H1 (cell line): ENCODE data around the gene NT5C1B. TPM values are rescaled to one million over a fixed set of nuclear protein-coding genes. Genes with fewer than 3 reads are reported as not detected.

Experiments
- CTCF ChIA-PET: fragments of 300-600 bp; sonication (Branson Sonifier 250); formaldehyde crosslinking; loops from one replicate; lab custom pipeline; 2021; ENCODE audit not compliant: partially characterized antibody; lab: Charles Lee
- POLR2A ChIA-PET: fragments of 300-600 bp; sonication (Branson Sonifier 250); formaldehyde crosslinking; loops from one replicate; lab custom pipeline; 2021; ENCODE audit warnings: inconsistent platforms; ENCODE audit not compliant: partially characterized antibody; lab: Charles Lee
- DNase-seq, 2 experiments: peaks; one replicate each; pipeline versions ENCODE4 v3.0.0 to v3.0.0-alpha.2; 2010 to 2022; ENCODE audit warnings: low spot score in 2 of 2, low read depth in 1 of 2, mixed read lengths in 1 of 2
- FAIRE-seq: peaks from 2 replicates; lab custom pipeline; 2011; peaks lifted over from hg19 to GRCh38; lab: Jason Lieb, UNC
- H2AFZ ChIP-seq: 2 replicates; pipeline ENCODE4 v1.8.1; 2012; ENCODE audit warnings: low read length, inconsistent platforms
- H2AK5ac ChIP-seq: 2 replicates; pipeline ENCODE4 v1.6.1; 2013; ENCODE audit warnings: low read depth, low read length
- H2BK120ac ChIP-seq: replicated peaks from 2 replicates; pipeline ENCODE3; 2013; ENCODE audit warnings: low read depth, low read length, inconsistent platforms
- H2BK12ac ChIP-seq: 2 replicates; pipeline ENCODE4 v1.6.1; 2013; ENCODE audit warnings: low read depth, low read length
- H2BK15ac ChIP-seq: 2 replicates; pipeline ENCODE4 v1.6.1; 2013; ENCODE audit warnings: low read length
- H2BK20ac ChIP-seq: 2 replicates; pipeline ENCODE4 v1.6.1; 2013; ENCODE audit warnings: low read length
- H2BK5ac ChIP-seq: 2 replicates; pipeline ENCODE4 v1.6.1; 2013; ENCODE audit warnings: low read depth, low read length
- H3K14ac ChIP-seq: 2 replicates; pipeline ENCODE4 v1.6.1; 2013; ENCODE audit warnings: inconsistent platforms; ENCODE audit not compliant: insufficient read length
- H3K18ac ChIP-seq: 2 replicates; pipeline ENCODE4 v1.6.1; 2013; ENCODE audit warnings: low read length; ENCODE audit errors: extremely low read depth
- H3K23ac ChIP-seq: 2 replicates; pipeline ENCODE4 v1.6.1; 2013; ENCODE audit warnings: inconsistent platforms; ENCODE audit not compliant: insufficient read length
- H3K23me2 ChIP-seq: 2 replicates; pipeline ENCODE4 v1.6.1; 2013; ENCODE audit warnings: low read depth, low read length
- H3K27ac ChIP-seq: 2 replicates; pipeline ENCODE4 v1.6.1; 2011; ENCODE audit warnings: low read depth, low read length, inconsistent platforms
- H3K27me3 ChIP-seq, 4 experiments: replicated peaks in 1 of 4; 1 replicate in 1 of 4; 2 replicates in 3 of 4; pipeline versions ENCODE4 v1.6.1 to v1.8.1; 2011 to 2013; ENCODE audit warnings: low read length in 3 of 4, mild to moderate bottlenecking in 3 of 4, inconsistent platforms in 2 of 4, mixed read lengths in 2 of 4, moderate library complexity in 1 of 4; ENCODE audit not compliant: control insufficient read depth in 3 of 4, insufficient read depth in 3 of 4; ENCODE audit errors: extremely low read depth in 1 of 4
- H3K36me3 ChIP-seq, 4 experiments: 2 replicates each; pipeline versions ENCODE4 v1.6.1 to v1.8.1; 2011 to 2013; ENCODE audit warnings: mild to moderate bottlenecking in 4 of 4, low read length in 3 of 4, moderate library complexity in 2 of 4, control low read depth in 1 of 4, inconsistent platforms in 1 of 4; ENCODE audit not compliant: insufficient read depth in 4 of 4, control insufficient read depth in 2 of 4
- H3K4ac ChIP-seq: replicated peaks from 2 replicates; pipeline ENCODE3; 2013; ENCODE audit warnings: low read length, low read depth, mixed read lengths, inconsistent platforms; ENCODE audit not compliant: insufficient read length
- H3K4me1 ChIP-seq, 4 experiments: replicated peaks in 1 of 4; 1 replicate in 1 of 4; 2 replicates in 3 of 4; pipeline versions ENCODE4 v1.6.1 to v1.8.1; 2011 to 2013; ENCODE audit warnings: low read length in 3 of 4, inconsistent platforms in 2 of 4, mixed read lengths in 1 of 4; ENCODE audit not compliant: insufficient read depth in 4 of 4, control insufficient read depth in 3 of 4
- H3K4me2 ChIP-seq, 2 experiments: 2 replicates each; pipeline versions ENCODE4 v1.6.1 to v1.8.1; 2011 to 2013; ENCODE audit warnings: low read depth in 2 of 2, low read length in 2 of 2, control low read depth in 1 of 2, inconsistent platforms in 1 of 2, mild to moderate bottlenecking in 1 of 2; ENCODE audit not compliant: insufficient read depth in 1 of 2
- H3K4me3 ChIP-seq, 4 experiments: fragments of 200-600, 300-600 bp in 1 of 4; sonication (generic), shearing (Covaris generic), sonication (Bioruptor Twin) in 1 of 4; 2 replicates each; pipeline versions ENCODE4 v1.5.1 to v1.8.1; 2011 to 2016; ENCODE audit warnings: low read length in 4 of 4, low read depth in 3 of 4, control low read depth in 2 of 4, inconsistent platforms in 2 of 4, mild to moderate bottlenecking in 2 of 4, mixed read lengths in 1 of 4, moderate library complexity in 1 of 4; ENCODE audit not compliant: insufficient read depth in 2 of 4; ENCODE audit errors: extremely low read depth in 1 of 4
- H3K56ac ChIP-seq: replicated peaks from 2 replicates; pipeline ENCODE3; 2013; ENCODE audit warnings: low read depth, mild to moderate bottlenecking, mixed read lengths, low read length, inconsistent platforms; ENCODE audit not compliant: insufficient read length
- H3K79me1 ChIP-seq: 2 replicates; pipeline ENCODE4 v1.6.1; 2013; ENCODE audit warnings: low read depth, low read length, control low read depth
- H3K79me2 ChIP-seq, 2 experiments: 2 replicates each; pipeline versions ENCODE4 v1.6.1 to v1.8.1; 2012 to 2013; ENCODE audit warnings: low read length in 2 of 2, mild to moderate bottlenecking in 2 of 2, inconsistent platforms in 1 of 2; ENCODE audit not compliant: insufficient read depth in 2 of 2, control insufficient read depth in 1 of 2
- H3K9ac ChIP-seq, 4 experiments: replicated peaks in 1 of 4; 1 replicate in 1 of 4; 2 replicates in 3 of 4; pipeline versions ENCODE4 v1.6.1 to v1.8.1; 2011 to 2013; ENCODE audit warnings: low read depth in 3 of 4, low read length in 3 of 4, control low read depth in 2 of 4, mild to moderate bottlenecking in 2 of 4, moderate library complexity in 2 of 4, inconsistent platforms in 1 of 4; ENCODE audit errors: extremely low read depth in 1 of 4
- H3K9me3 ChIP-seq, 2 experiments: 2 replicates each; pipeline versions ENCODE4 v1.6.1 to v1.8.1; 2012 to 2013; ENCODE audit warnings: mild to moderate bottlenecking in 2 of 2, moderate library complexity in 2 of 2, control low read depth in 1 of 2, inconsistent platforms in 1 of 2, low read depth in 1 of 2, low read length in 1 of 2, mixed read lengths in 1 of 2; ENCODE audit not compliant: insufficient read depth in 2 of 2
- H4K20me1 ChIP-seq, 2 experiments: replicated peaks in 1 of 2; 2 replicates each; pipeline versions ENCODE3 to v1.8.1; 2011 to 2013; ENCODE audit warnings: inconsistent platforms in 2 of 2, low read length in 2 of 2, mild to moderate bottlenecking in 1 of 2; ENCODE audit not compliant: insufficient read depth in 2 of 2, control insufficient read depth in 1 of 2
- H4K5ac ChIP-seq: 2 replicates; pipeline ENCODE4 v1.6.1; 2013; ENCODE audit warnings: low read length, low read depth, mixed read lengths, inconsistent platforms; ENCODE audit not compliant: insufficient read length
- H4K8ac ChIP-seq: 2 replicates; pipeline ENCODE4 v1.8.0; 2013; ENCODE audit warnings: mild to moderate bottlenecking, moderate library complexity, low read length, inconsistent platforms; ENCODE audit not compliant: insufficient read depth; ENCODE audit errors: extremely low read depth
- H4K91ac ChIP-seq: replicated peaks from 2 replicates; pipeline ENCODE3; 2013; ENCODE audit warnings: low read length, mixed read lengths, inconsistent platforms; ENCODE audit not compliant: insufficient read length
- ATF3 ChIP-seq: IDR thresholded peaks from 2 replicates; pipeline ENCODE4 v1.6.1; 2011; ENCODE audit warnings: low read depth, mild to moderate bottlenecking, low read length; ENCODE audit not compliant: insufficient read depth
- CBX8 ChIP-seq: fragments of 300-800, 300-1000 bp; sonication (generic); IDR thresholded peaks from 2 replicates; pipeline ENCODE4 v1.7.1; 2016; ENCODE audit warnings: low read depth, low read length, borderline replicate concordance
- CHD1 ChIP-seq: IDR thresholded peaks from 2 replicates; pipeline ENCODE4 v1.6.1; 2012; ENCODE audit warnings: low read depth, low read length, improper control_type of control experiment
- CHD2 ChIP-seq: IDR thresholded peaks from 2 replicates; pipeline ENCODE4 v1.6.1; 2012; ENCODE audit warnings: low read length, improper control_type of control experiment
- EP300 ChIP-seq, 2 experiments: IDR thresholded peaks; 1 replicate in 1 of 2; 2 replicates in 1 of 2; pipeline ENCODE4 v1.6.1; 2011 to 2012; ENCODE audit warnings: low read depth in 2 of 2, low read length in 2 of 2, mild to moderate bottlenecking in 2 of 2, borderline replicate concordance in 1 of 2, inconsistent platforms in 1 of 2, moderate library complexity in 1 of 2
- GABPA ChIP-seq: IDR thresholded peaks from 2 replicates; pipeline ENCODE4 v1.6.1; 2011; ENCODE audit warnings: mild to moderate bottlenecking, low read length, moderate library complexity, borderline replicate concordance; ENCODE audit not compliant: insufficient read depth
- JUND ChIP-seq: IDR thresholded peaks from 2 replicates; pipeline ENCODE4 v1.6.1; 2011; ENCODE audit warnings: mild to moderate bottlenecking, improper control_type of control experiment, low read length
- KDM1A ChIP-seq: fragments of 200-600, 300-600 bp; sonication (generic); IDR thresholded peaks from 2 replicates; pipeline ENCODE4 v1.7.1; 2016; ENCODE audit warnings: mild to moderate bottlenecking, low read length, borderline replicate concordance
- POLR2AphosphoS5 ChIP-seq: IDR thresholded peaks from 2 replicates; pipeline ENCODE4 v1.6.1; 2011; ENCODE audit warnings: low read depth, low read length
- RAD21 ChIP-seq, 2 experiments: IDR thresholded peaks in 1 of 2; conservative IDR thresholded peaks in 1 of 2; 2 replicates each; pipeline ENCODE4 v1.6.1; 2011; ENCODE audit warnings: low read depth in 2 of 2, low read length in 2 of 2, improper control_type of control experiment in 1 of 2, inconsistent platforms in 1 of 2, mild to moderate bottlenecking in 1 of 2, moderate library complexity in 1 of 2
- SRF ChIP-seq: IDR thresholded peaks from 2 replicates; pipeline ENCODE4 v1.6.1; 2011; ENCODE audit warnings: mild to moderate bottlenecking, low read depth, low read length, moderate library complexity
- TAF1 ChIP-seq: IDR thresholded peaks from 2 replicates; pipeline ENCODE4 v1.6.1; 2011; ENCODE audit warnings: mild to moderate bottlenecking, low read depth, low read length
- TCF12 ChIP-seq: IDR thresholded peaks from 2 replicates; pipeline ENCODE4 v1.6.1; 2011; ENCODE audit warnings: low read depth, mild to moderate bottlenecking, low read length
- WGBS, 2 experiments: shearing (Covaris generic) in 1 of 2; methylation state at CpG; one replicate each; pipeline versions ENCODE4 v1.1.6 to v1.1.7; 2013 to 2015; ENCODE audit warnings: low lambda C conversion rate in 2 of 2, mixed read lengths in 2 of 2, inconsistent platforms in 1 of 2, low coverage in 1 of 2, missing lambda C conversion rate in 1 of 2; ENCODE audit not compliant: insufficient replicate concordance in 2 of 2, insufficient coverage in 1 of 2, insufficient read length in 1 of 2; ENCODE audit errors: extremely low coverage in 1 of 2, missing lambda C conversion rate in 1 of 2; 5-methylcytosine and 5-hydroxymethylcytosine counted together
- polyA plus RNA-seq, 7 experiments: library from polyadenylated mRNA; depleted of rRNA in 3 of 7; stranded (reverse) in 5 of 7; unstranded in 2 of 7; fragments of >200 nt in 5 of 7; fragments of 200-250 nt in 2 of 7; gene quantifications; 1 replicate in 5 of 7; 2 replicates in 1 of 7; 4 replicates in 1 of 7; pipeline versions ENCODE4 v1.2.1 to v1.2.3, GENCODE V29; 2011 to 2013; ENCODE audit warnings: missing spikeins in 2 of 7, mixed read lengths in 2 of 7
- total RNA-seq: library from RNA; stranded (reverse); fragmentation: NEBNext Ultra II Directional; extraction: Animal tissue kit (Norgen Biotek cat#: 25700); gene quantifications from 2 replicates; pipeline ENCODE4 v1.2.1, GENCODE V29; 2021

Gene NT5C1B
- total and polyA plus RNA-seq, 2 of the 8 experiments (the other 6 are each of a cell fraction or from before 2014, with no cell fraction given), result not detected

- H3K4me2 ChIP-seq, result no peak overlapping the region
- H2BK12ac ChIP-seq, result no peak overlapping the region; the same call in 1 of the 2 replicates
- ChIA-PET CTCF (interaction anchor here (0.6 to 5.5 kb wide), 68 partner anchors 9 to 1344 kb away, joined by 3 to 60 read pairs (median 4); partner anchors contain the start of gene NT5C1B), POLR2A (no interaction called here)
- H3K9ac ChIP-seq, result no peak overlapping the region
- no peak for FAIRE-seq
- no peak overlapping the region for H3K27ac ChIP-seq
- H4K5ac ChIP-seq, result no peak overlapping the region
- no peaks in the 10 kb centered on the region for H3K23me2 ChIP-seq
- no peaks in the 10 kb centered on the region for H3K79me2 ChIP-seq
- no peak overlapping the region for H3K56ac ChIP-seq
- no peak overlapping the region for H3K4ac ChIP-seq
- no peak overlapping the region; the same call in 1 of the 2 replicates for H4K8ac ChIP-seq
- no peak overlapping the region for H4K91ac ChIP-seq
- no peak overlapping the region for H3K14ac ChIP-seq
- no peak overlapping the region for H3K23ac ChIP-seq
- no peaks in the 10 kb centered on the region for H4K20me1 ChIP-seq
- WGBS, 2 experiments, result 88% methylated on average over 7 of the region's 7 CpGs; no CpG with 5 or more reads in 1 of the 2 experiments
- H2AK5ac ChIP-seq, result no peak overlapping the region
- no peaks in the 10 kb centered on the region for H3K79me1 ChIP-seq
- H3K27me3 ChIP-seq, result no peaks in the 10 kb centered on the region
- H2BK120ac ChIP-seq, result no peak overlapping the region
- H2BK5ac ChIP-seq, result no peak overlapping the region
- H3K9me3 ChIP-seq, result no peaks in the 10 kb centered on the region
- no peaks in the 10 kb centered on the region for H3K36me3 ChIP-seq
- no peak overlapping the region for H3K18ac ChIP-seq
- no peak for DNase-seq
- H3K4me3 ChIP-seq, result no peak overlapping the region
- H2AFZ ChIP-seq, result 0 out of 2 replicates have a peak overlapping the region, but pooled peaks have one; percentile 16
- peak overlapping the region; percentile 49; the same call in 1 of the 2 replicates for H2BK15ac ChIP-seq
- H3K4me1 ChIP-seq, result peaks cover 0 to 3% (median 0%) of the 10 kb centered on the region in 4 experiments; a peak in 3 of 7 replicates
- no peak overlapping the region for H2BK20ac ChIP-seq
- no peak for TF ChIP-seq KDM1A
- TF ChIP-seq CBX8, result no peak
- no peak for TF ChIP-seq JUND
- TF ChIP-seq POLR2AphosphoS5, result no peak
- TF ChIP-seq TAF1, result no peak
- TF ChIP-seq ATF3, result no peak
- TF ChIP-seq CHD1, result no peak
- no peak for TF ChIP-seq GABPA
- TF ChIP-seq TCF12, result no peak
- TF ChIP-seq SRF, result no peak
- no peak for TF ChIP-seq EP300 (IDR thresholded peaks at IDR 0.05; ENCODE audit: borderline replicate concordance in 1 of 2, low read depth in 2 of 2, low read length in 2 of 2)
- no peak for TF ChIP-seq CHD2
- TF ChIP-seq RAD21 (IDR thresholded peaks at IDR 0.05 in 1 of 2, conservative IDR thresholded peaks at IDR 0.05 in 1 of 2; ENCODE audit: low read depth in 2 of 2, low read length in 2 of 2), result no peak
These were observed 69.4 kb downstream of the NT5C1B start for GRCh38 chr2:18519914-18520450.
